GM12865 (cell line): Measurements from ENCODE around the gene NEBL.

Experiments used
- DNase-seq: peaks from one replicate; pipeline ENCODE4 v3.0.0; 2010; ENCODE audit warnings: low read depth
- H3K4me3 ChIP-seq: 2 replicates; pipeline ENCODE4 v1.5.1; 2011; ENCODE audit warnings: mild to moderate bottlenecking, low read depth, low read length, control low read depth
- TF ChIP-seq, protein P1 (sequence below): IDR thresholded peaks from 2 replicates; pipeline ENCODE4 v1.5.1; 2011; ENCODE audit warnings: low read length, control low read depth, low read depth, inconsistent platforms; ENCODE audit not compliant: insufficient read depth; ENCODE audit errors: missing control alignments

NEBL gene

GRCh38 chr10:20776384-20777118, 120.6 kb downstream of the NEBL start:
- no peak overlapping the region for H3K4me3 ChIP-seq
- DNase-seq, result no peak
- TF ChIP-seq, protein P1, sequence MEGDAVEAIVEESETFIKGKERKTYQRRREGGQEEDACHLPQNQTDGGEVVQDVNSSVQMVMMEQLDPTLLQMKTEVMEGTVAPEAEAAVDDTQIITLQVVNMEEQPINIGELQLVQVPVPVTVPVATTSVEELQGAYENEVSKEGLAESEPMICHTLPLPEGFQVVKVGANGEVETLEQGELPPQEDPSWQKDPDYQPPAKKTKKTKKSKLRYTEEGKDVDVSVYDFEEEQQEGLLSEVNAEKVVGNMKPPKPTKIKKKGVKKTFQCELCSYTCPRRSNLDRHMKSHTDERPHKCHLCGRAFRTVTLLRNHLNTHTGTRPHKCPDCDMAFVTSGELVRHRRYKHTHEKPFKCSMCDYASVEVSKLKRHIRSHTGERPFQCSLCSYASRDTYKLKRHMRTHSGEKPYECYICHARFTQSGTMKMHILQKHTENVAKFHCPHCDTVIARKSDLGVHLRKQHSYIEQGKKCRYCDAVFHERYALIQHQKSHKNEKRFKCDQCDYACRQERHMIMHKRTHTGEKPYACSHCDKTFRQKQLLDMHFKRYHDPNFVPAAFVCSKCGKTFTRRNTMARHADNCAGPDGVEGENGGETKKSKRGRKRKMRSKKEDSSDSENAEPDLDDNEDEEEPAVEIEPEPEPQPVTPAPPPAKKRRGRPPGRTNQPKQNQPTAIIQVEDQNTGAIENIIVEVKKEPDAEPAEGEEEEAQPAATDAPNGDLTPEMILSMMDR, result no peak

- TF ChIP-seq, protein P1, result no peak
- no peak overlapping the region for H3K4me3 ChIP-seq
- no peak for DNase-seq
These were observed 126.1 kb downstream of the NEBL start for GRCh38 chr10:20771051-20771450.

DNA sequence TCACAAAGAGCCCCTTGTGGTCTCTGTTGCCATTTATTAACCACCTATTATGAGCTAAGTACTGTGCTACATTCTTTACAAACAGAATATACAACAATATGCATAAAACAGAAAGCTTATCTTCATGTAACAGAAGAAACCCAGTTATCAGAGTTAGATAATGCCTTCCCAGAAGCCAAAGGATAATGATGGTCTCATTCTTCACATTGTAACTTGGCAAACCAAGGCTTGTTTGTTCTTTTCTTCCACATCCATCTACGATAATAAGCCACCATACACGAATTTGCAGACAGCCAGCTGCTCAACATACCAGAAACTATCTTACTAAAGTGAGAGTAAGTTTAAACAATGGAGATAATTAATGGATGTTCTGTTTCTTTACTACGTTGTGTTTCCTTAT, 127.6 kb downstream of the NEBL start:
- no peak for DNase-seq
- H3K4me3 ChIP-seq, result no peak overlapping the region
- TF ChIP-seq, protein P1, result no peak

GRCh38 chr10:20768843-20769242, 128.3 kb downstream of the NEBL start:
- TF ChIP-seq, protein P1, result no peak
- no peak for DNase-seq
- H3K4me3 ChIP-seq, result no peak overlapping the region

GRCh38 chr10:20767028-20767427, 130.1 kb downstream of the NEBL start:
- no peak for DNase-seq
- TF ChIP-seq, protein P1, result no peak
- no peak overlapping the region for H3K4me3 ChIP-seq

- no peak overlapping the region for H3K4me3 ChIP-seq
- TF ChIP-seq, protein P1, result no peak
- DNase-seq, result no peak
These were observed 132.0 kb downstream of the NEBL start for GRCh38 chr10:20765066-20765465.

DNA sequence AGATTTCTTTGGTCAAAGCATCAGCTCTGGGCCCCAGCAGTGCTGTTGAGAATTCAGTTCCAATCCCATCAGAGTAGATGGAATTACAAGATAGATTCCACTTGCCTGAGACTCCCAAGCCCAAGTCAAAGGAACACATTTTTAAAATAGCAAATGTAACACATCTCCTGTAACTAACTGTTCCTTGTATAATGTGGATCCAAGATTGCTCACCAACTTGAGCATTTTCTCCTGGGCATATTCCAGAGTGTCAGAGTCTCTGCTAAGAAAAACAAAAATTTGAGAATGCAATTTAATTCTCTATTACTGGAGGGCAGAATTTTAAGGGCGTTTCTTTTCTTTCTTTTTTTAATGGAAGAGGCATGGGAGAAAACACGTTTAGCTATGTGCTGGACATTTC, 136.7 kb downstream of the NEBL start:
- TF ChIP-seq, protein P1, result no peak
- DNase-seq, result no peak
- H3K4me3 ChIP-seq, result no peak overlapping the region
